Renal cortex interstitium (tissue), 3 donors: ENCODE data around the gene SGO2. TPM values are rescaled to one million over a fixed set of nuclear protein-coding genes. Genes with fewer than 3 reads are reported as not detected.

Source experiments
- polyA plus RNA-seq, 3 donors: library from polyadenylated mRNA; unstranded; fragments of 120-200 nt; gene quantifications; one replicate each; pipeline ENCODE4 v1.2.1, GENCODE V29; 2013; ENCODE audit not compliant: insufficient read length in 3 of 3

The SGO2 gene
- polyA plus RNA-seq, 3 donors, result 12.7 to 19.2 (median 15.7) TPM

Other genes starting within 250 kb of the SGO2 start
- gene SPATS2L, start 219.5 kb upstream of the SGO2 start, polyA plus RNA-seq, result 100 to 1,000 TPM; 129 to 143 (median 132) TPM
- 10 to 100 TPM; 14.6 to 18.5 (median 16.2) TPM for gene KCTD18, start 16.1 kb upstream of the SGO2 start, polyA plus RNA-seq
- gene AOX1, start 59.8 kb downstream of the SGO2 start, polyA plus RNA-seq, result 1 to 10 TPM; 1.7 to 2.4 (median 2.1) TPM